GM12878 (cell line): ENCODE measurements around the gene NELFB. TPM values are rescaled to one million over a fixed set of nuclear protein-coding genes. Genes with fewer than 3 reads are reported as not detected.

Experiments
- ATAC-seq: fragments of 200-7000 bp; cut with Tn5 transposase; 3 replicates; pipeline ENCODE4 v1.9.1; 2020; ENCODE audit warnings: mild to moderate bottlenecking, moderate library complexity
- BruUV-seq: library from RNA; stranded (reverse); fragments of 400-500 nt; replicated peaks from 2 replicates; lab custom pipeline; 2021; lab: Mats Ljungman, UMichigan
- CTCF ChIA-PET: fragments of 300-600 bp; sonication (Branson Sonifier 250); formaldehyde crosslinking; extraction: SDS; loops from one replicate; lab custom pipeline; 2021; ENCODE audit warnings: inconsistent platforms; lab: Yijun Ruan, JAX
- POLR2A ChIA-PET: fragments of 350-600 bp; formaldehyde crosslinking; extraction: SDS; loops from one replicate; lab custom pipeline; 2021; ENCODE audit warnings: inconsistent platforms; lab: Charles Lee
- RAD21 ChIA-PET: fragments of 300-600 bp; sonication (Branson Sonifier 250); formaldehyde crosslinking; loops from one replicate; lab custom pipeline; 2023; ENCODE audit warnings: antibody characterized with exemption; ENCODE audit not compliant: unreplicated experiment; lab: Charles Lee
- SMC1A ChIA-PET: fragments of 300-600 bp; sonication (Branson Sonifier 250); formaldehyde crosslinking; loops from one replicate; lab custom pipeline; 2023; ENCODE audit not compliant: unreplicated experiment, uncharacterized antibody; lab: Charles Lee
- DNase-seq: peaks from one replicate; pipeline ENCODE4 v3.0.0-alpha.2; 2011; ENCODE audit warnings: low read depth, low spot score
- FAIRE-seq: peaks from 3 replicates; lab custom pipeline; 2011; peaks lifted over from hg19 to GRCh38; lab: Jason Lieb, UNC
- H2AFZ ChIP-seq: 2 replicates; pipeline ENCODE4 v1.6.0; 2011; ENCODE audit warnings: low read depth, low read length, control low read depth; ENCODE audit not compliant: control insufficient read depth
- H3K27ac ChIP-seq: 2 replicates; pipeline ENCODE4 v1.5.1; 2011; ENCODE audit warnings: control low read depth; ENCODE audit not compliant: control insufficient read depth, insufficient read depth
- H3K27me3 ChIP-seq, 2 experiments: replicated peaks in 1 of 2; 2 replicates each; pipeline versions ENCODE4 v1.6.0 to v1.6.1; 2011; ENCODE audit warnings: low read length in 1 of 2; ENCODE audit not compliant: control insufficient read depth in 2 of 2, insufficient read depth in 2 of 2
- H3K36me3 ChIP-seq, 2 experiments: 2 replicates each; pipeline ENCODE4 v1.5.1; 2011; ENCODE audit warnings: low read length in 1 of 2; ENCODE audit not compliant: control insufficient read depth in 2 of 2, insufficient read depth in 2 of 2
- H3K4me1 ChIP-seq: 2 replicates; pipeline ENCODE4 v1.6.1; 2011; ENCODE audit warnings: mild to moderate bottlenecking, low read length, moderate library complexity, mixed read lengths; ENCODE audit not compliant: control insufficient read depth, insufficient read depth
- H3K4me2 ChIP-seq: 2 replicates; pipeline ENCODE4 v1.6.0; 2011; ENCODE audit warnings: control low read depth; ENCODE audit not compliant: control insufficient read depth, insufficient read depth
- H3K4me3 ChIP-seq: fragments of 200-600 bp; sonication (generic); 2 replicates; pipeline ENCODE4 v1.5.1; 2016
- H3K79me2 ChIP-seq: 2 replicates; pipeline ENCODE4 v1.6.0; 2011; ENCODE audit warnings: low read length; ENCODE audit not compliant: control insufficient read depth, insufficient read depth
- H3K9ac ChIP-seq: 2 replicates; pipeline ENCODE4 v1.8.0; 2011; ENCODE audit warnings: low read length, control low read depth, mixed read lengths; ENCODE audit not compliant: control insufficient read depth, insufficient read depth
- H3K9me3 ChIP-seq: replicated peaks from 3 replicates; pipeline ENCODE4 v1.5.1; 2011; ENCODE audit warnings: mild to moderate bottlenecking, low read length; ENCODE audit not compliant: control insufficient read depth, insufficient read depth
- H4K20me1 ChIP-seq: 2 replicates; pipeline ENCODE4 v1.6.0; 2011; ENCODE audit not compliant: control insufficient read depth, insufficient read depth
- ASH2L ChIP-seq: fragments of 300-600, 200-600 bp; sonication (generic); IDR thresholded peaks from 2 replicates; pipeline ENCODE4 v1.6.1; 2017; ENCODE audit warnings: low read depth, mild to moderate bottlenecking, borderline replicate concordance
- BHLHE40 ChIP-seq, 2 experiments: fragments of 450-650 bp in 1 of 2; IDR thresholded peaks; 2 replicates each; pipeline ENCODE4 v1.6.1; 2011 to 2017; ENCODE audit warnings: low read depth in 2 of 2, borderline replicate concordance in 1 of 2, improper control_type of control experiment in 1 of 2, low read length in 1 of 2, mild to moderate bottlenecking in 1 of 2
- WGBS: methylation state at CpG from one replicate; pipeline ENCODE4 v1.1.6; 2016; ENCODE audit warnings: low lambda C conversion rate; ENCODE audit not compliant: insufficient replicate concordance, insufficient coverage; ENCODE audit errors: missing lambda C conversion rate; 5-methylcytosine and 5-hydroxymethylcytosine counted together
- in situ Hi-C: fragments of 300-500 bp; cut with MboI; formaldehyde crosslinking; loops from 9 replicates; pipeline ENCODE4 v1.14.3; 2018; ENCODE audit warnings: mixed read lengths
- intact Hi-C: fragments of 100-400 bp; cut with micrococcal nuclease; formaldehyde crosslinking; loops from one replicate; pipeline ENCODE4 v1.14.2; 2022; ENCODE audit not compliant: unreplicated experiment
- polyA plus RNA-seq, 11 experiments: library from polyadenylated mRNA; depleted of rRNA in 4 of 11; unstranded in 6 of 11; stranded (reverse) in 5 of 11; fragments of >200 nt; fragmentation: Nextera tagmentation in 4 of 11; fragmentation: Illumina TruSeq in 1 of 11; extraction: Ambion mirVana in 4 of 11; extraction: Trizol in 1 of 11; gene quantifications; 1 replicate in 1 of 11; 2 replicates in 10 of 11; pipeline versions ENCODE4 v1.2.1 to v1.2.3, GENCODE V29; 2011 to 2016; ENCODE audit warnings: inconsistent platforms in 2 of 11, missing spikeins in 2 of 11, low read depth in 1 of 11
- total RNA-seq, 4 experiments: library from RNA; depleted of rRNA in 3 of 4; stranded (reverse); fragments of >200 nt in 3 of 4; fragmentation: Illumina TruSeq in 1 of 4; extraction: Trizol in 1 of 4; gene quantifications; 2 replicates each; pipeline versions ENCODE4 v1.2.1 to v1.2.3, GENCODE V29; 2013 to 2021

The NELFB gene
- total and polyA plus RNA-seq, 10 of the 15 experiments (the other 5 are each of a cell fraction or from before 2014, with no cell fraction given) = 0.19 to 63.4 (median 30.9) TPM

GRCh38 chr9:137278721-137279711, 23.9 kb downstream of the NELFB start:
- Histone ChIP-seq H3K4me2 (peak overlapping the region; percentile 97; the same call in 1 of the 2 replicates), H3K36me3 (no peaks in the 10 kb centered on the region; a peak in 3 of 4 replicates), H2AFZ (no peak overlapping the region), H3K27ac (peak overlapping the region; percentile 95; the same call in 1 of the 2 replicates), H3K4me1 (peaks cover 37% of the 10 kb centered on the region), H4K20me1 (no peaks in the 10 kb centered on the region), H3K79me2 (peaks cover 19% of the 10 kb centered on the region), H3K27me3 (no peaks in the 10 kb centered on the region), H3K4me3 (peak overlapping the region; percentile 92; the same call in 1 of the 2 replicates), H3K9ac (no peak overlapping the region), H3K9me3 (no peaks in the 10 kb centered on the region)
- ChIA-PET CTCF (interaction anchor here (0.6 to 1.4 kb wide), 3 partner anchors 9 to 38 kb away, joined by 3 to 4 read pairs (median 3); partner anchors contain the start of gene TUBB4B), RAD21 (interaction anchor here (0.8 to 1.8 kb wide), 3 partner anchors 25 to 42 kb away, joined by 3 to 6 read pairs (median 3); no protein-coding TSS in a partner anchor), POLR2A (interaction anchor here (1.0 kb wide), 1 partner anchor 38 kb away, joined by 3 read pairs; the partner anchor contains the start of gene TUBB4B), SMC1A (no interaction called here)
- no peak for FAIRE-seq
- no peak for DNase-seq
- BruUV-seq = TSS peak; percentile 63
- TF ChIP-seq BHLHE40 (IDR thresholded peaks at IDR 0.05; ENCODE audit: borderline replicate concordance in 1 of 2, low read depth in 2 of 2, low read length in 1 of 2) = 0 out of 4 replicates have a peak, but pooled peaks of 1 of the 2 experiments have one; percentile 4
- TF ChIP-seq ASH2L = no peak
- in situ Hi-C loops (no loop called here), intact Hi-C loops (no loop called here)
- WGBS = 97% methylated on average over 121 of the region's 139 CpGs
- ATAC-seq = no peak
